Stimulated activated naive CD8-positive, alpha-beta T cell treated with anti-CD3 and anti-CD28 coated beads, Interleukin-15, amount 100 ng/mL, for 72 hours (primary cell): ENCODE results near the gene KCNK18.
A peak's percentile ranks its signal among the peaks of the same experiment; 100 is the strongest.

ENCODE experiments used
- ATAC-seq: fragments of 150-1000 bp; cut with Tn5 transposase; 2 replicates; pipeline ENCODE4 v1.10.0; 2021; ENCODE audit warnings: mild to moderate bottlenecking, moderate library complexity
- DNase-seq, 2 donors: peaks; one replicate each; pipeline ENCODE4 v3.0.0; 2021 to 2022
- H3K27ac Mint-ChIP-seq, 2 donors: one replicate each; pipeline ENCODE4 v1.8.0; 2022; ENCODE audit warnings: mild to moderate bottlenecking in 2 of 2, mixed read lengths in 2 of 2, moderate library complexity in 2 of 2
- H3K27me3 Mint-ChIP-seq: one replicate; pipeline ENCODE4 v1.8.0; 2022; ENCODE audit warnings: mixed read lengths
- H3K4me1 Mint-ChIP-seq: one replicate; pipeline ENCODE4 v1.8.0; 2022; ENCODE audit warnings: mild to moderate bottlenecking, mixed read lengths
- H3K4me3 Mint-ChIP-seq, 2 donors: one replicate each; pipeline ENCODE4 v1.8.0; 2022; ENCODE audit warnings: mild to moderate bottlenecking in 2 of 2, mixed read lengths in 2 of 2, moderate library complexity in 1 of 2
- H3K9me3 Mint-ChIP-seq, 2 donors: one replicate each; pipeline ENCODE4 v1.8.0; 2022; ENCODE audit warnings: mixed read lengths in 2 of 2

Gene KCNK18

GRCh38 chr10:117186832-117187615 lies 10.3 kb upstream of the KCNK18 start:
- peaks cover 18% of the 10 kb centered on the region for H3K27me3 Mint-ChIP-seq
- no peak overlapping the region for H3K4me3 Mint-ChIP-seq
- H3K27ac Mint-ChIP-seq: peak overlapping the region in 1 of 2 donors; percentile 15
- no peak for DNase-seq
- no peak for ATAC-seq
- H3K9me3 Mint-ChIP-seq: peaks cover 0 to 12% of the 10 kb centered on the region in 2 donors
- no peaks in the 10 kb centered on the region for H3K4me1 Mint-ChIP-seq

DNA sequence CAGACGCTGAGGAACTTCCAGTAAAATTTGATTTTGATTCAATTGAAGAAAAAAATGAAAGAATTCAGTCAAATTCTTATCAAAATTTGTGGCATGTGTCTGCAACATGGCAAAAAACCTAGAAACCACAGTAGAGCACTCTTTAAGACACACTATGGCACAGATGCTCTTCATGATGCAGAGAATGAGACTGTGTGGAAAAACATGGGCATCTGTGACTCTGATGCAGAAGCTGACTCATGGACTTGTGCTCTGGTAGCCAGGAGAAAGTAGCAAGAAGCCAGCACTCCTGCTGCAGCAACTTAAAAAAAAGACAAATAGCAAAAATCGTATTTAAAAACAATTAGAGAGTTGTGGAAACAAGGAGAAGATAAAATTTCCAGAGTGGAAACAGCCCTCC lies 8.9 kb upstream of the KCNK18 start:
- H3K27me3 Mint-ChIP-seq: peaks cover 12% of the 10 kb centered on the region
- DNase-seq (no peak), ATAC-seq (no peak)
- no peak overlapping the region for H3K27ac Mint-ChIP-seq
- no peak overlapping the region for H3K4me3 Mint-ChIP-seq
- H3K4me1 Mint-ChIP-seq: no peaks in the 10 kb centered on the region
- peaks cover 0 to 12% of the 10 kb centered on the region in 2 donors for H3K9me3 Mint-ChIP-seq

- ATAC-seq (no peak), DNase-seq (no peak)
- H3K4me3 Mint-ChIP-seq: no peak overlapping the region
- no peaks in the 10 kb centered on the region for H3K4me1 Mint-ChIP-seq
- H3K9me3 Mint-ChIP-seq: peaks cover 3 to 16% of the 10 kb centered on the region in 2 donors
- H3K27ac Mint-ChIP-seq: no peak overlapping the region
- H3K27me3 Mint-ChIP-seq: peaks cover 1% of the 10 kb centered on the region
Observed at GRCh38 chr10:117189557-117189956, 7.7 kb upstream of the KCNK18 start.

DNA sequence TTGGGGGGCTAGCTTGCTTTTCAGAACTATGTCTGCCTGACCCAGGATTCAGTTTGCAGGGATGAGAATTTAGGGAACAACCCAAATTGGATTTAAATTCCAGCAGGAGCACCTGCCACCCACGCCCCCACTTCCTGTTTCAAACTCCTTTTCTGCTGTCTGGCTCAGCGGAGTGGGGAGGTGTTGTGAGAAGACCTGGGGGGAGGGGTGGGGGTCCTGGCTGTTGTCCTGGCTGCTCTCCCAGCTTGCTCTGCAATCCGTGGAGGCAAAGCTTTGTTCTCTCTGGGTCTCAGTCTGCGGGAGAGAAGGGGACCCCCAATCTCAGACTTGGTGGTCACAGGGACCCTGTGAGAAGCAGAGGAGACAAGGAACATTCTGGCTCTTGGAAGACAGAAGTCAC lies 799 bp downstream of the KCNK18 start:
- no peak overlapping the region for H3K27ac Mint-ChIP-seq
- peaks cover 4 to 7% of the 10 kb centered on the region in 2 donors for H3K9me3 Mint-ChIP-seq
- no peaks in the 10 kb centered on the region for H3K4me1 Mint-ChIP-seq
- no peak overlapping the region for H3K4me3 Mint-ChIP-seq
- no peaks in the 10 kb centered on the region for H3K27me3 Mint-ChIP-seq
- ATAC-seq (no peak), DNase-seq (no peak)

DNA sequence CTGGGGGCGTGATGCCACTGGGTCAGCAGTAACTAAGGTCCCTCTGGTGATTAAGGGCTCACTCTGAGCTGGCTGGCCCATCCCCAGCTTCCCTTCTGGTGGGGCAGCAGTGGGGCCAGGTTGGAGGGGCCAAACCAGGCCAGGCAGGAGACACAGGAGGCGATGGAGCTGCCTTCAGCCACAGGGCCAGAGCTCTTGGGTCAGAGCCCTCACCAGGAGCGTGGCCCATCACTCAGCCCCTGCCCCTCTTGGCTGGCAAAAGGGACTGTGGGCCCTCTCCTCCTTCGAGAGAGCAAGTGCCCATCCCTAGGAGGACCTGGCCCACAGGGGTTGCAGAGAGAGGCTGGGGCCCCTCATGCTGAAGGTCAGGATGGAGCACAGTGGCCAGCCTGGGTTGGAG lies 4.5 kb downstream of the KCNK18 start:
- no peak for ATAC-seq
- no peak overlapping the region for H3K4me3 Mint-ChIP-seq
- no peak for DNase-seq
- no peaks in the 10 kb centered on the region for H3K9me3 Mint-ChIP-seq
- no peak overlapping the region for H3K27ac Mint-ChIP-seq
- H3K4me1 Mint-ChIP-seq: no peaks in the 10 kb centered on the region
- H3K27me3 Mint-ChIP-seq: peaks cover 10% of the 10 kb centered on the region

DNA sequence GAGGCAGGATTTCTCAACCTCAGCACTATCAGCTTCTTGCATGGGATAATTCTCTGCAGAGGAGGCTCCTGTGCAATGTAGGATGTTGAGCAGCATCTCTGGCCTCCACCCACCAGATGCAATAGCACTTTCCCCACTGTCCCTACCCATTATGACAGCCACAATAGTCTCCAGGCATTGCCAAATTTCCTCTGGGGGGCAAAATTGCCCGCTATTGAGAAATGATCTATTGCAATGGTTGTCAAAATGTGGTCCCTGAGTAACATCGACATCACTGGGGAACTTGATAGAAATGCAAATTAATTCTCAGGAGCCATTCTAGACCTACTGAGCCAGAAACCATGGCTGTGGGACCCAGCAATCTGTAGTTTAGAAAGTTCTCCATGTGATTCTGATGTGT lies 7.0 kb downstream of the KCNK18 start:
- no peaks in the 10 kb centered on the region for H3K9me3 Mint-ChIP-seq
- H3K4me1 Mint-ChIP-seq: no peaks in the 10 kb centered on the region
- ATAC-seq: no peak
- no peak for DNase-seq
- no peak overlapping the region for H3K27ac Mint-ChIP-seq
- peaks cover 27% of the 10 kb centered on the region for H3K27me3 Mint-ChIP-seq
- no peak overlapping the region for H3K4me3 Mint-ChIP-seq

GRCh38 chr10:117212176-117212575 lies 14.9 kb downstream of the KCNK18 start:
- Mint-ChIP-seq H3K27ac (no peak overlapping the region), H3K27me3 (peaks cover 75% of the 10 kb centered on the region), H3K4me3 (no peak overlapping the region), H3K9me3 (peaks cover 14 to 17% of the 10 kb centered on the region in 2 donors), H3K4me1 (peaks cover 12% of the 10 kb centered on the region)
- ATAC-seq (no peak), DNase-seq (no peak)

- ATAC-seq (no peak), DNase-seq (no peak)
- Mint-ChIP-seq H3K27me3 (peaks cover 75% of the 10 kb centered on the region), H3K27ac (no peak overlapping the region), H3K4me1 (peaks cover 15% of the 10 kb centered on the region), H3K9me3 (peaks cover 14 to 17% of the 10 kb centered on the region in 2 donors), H3K4me3 (no peak overlapping the region)
Observed at GRCh38 chr10:117214401-117214800, 17.1 kb downstream of the KCNK18 start.

- Mint-ChIP-seq H3K4me3 (no peak overlapping the region), H3K9me3 (peaks cover 14 to 17% of the 10 kb centered on the region in 2 donors), H3K4me1 (peaks cover 15% of the 10 kb centered on the region), H3K27me3 (peaks cover 74% of the 10 kb centered on the region), H3K27ac (no peak overlapping the region)
- no peak for DNase-seq
- ATAC-seq: no peak
Observed at GRCh38 chr10:117215079-117215478, 17.8 kb downstream of the KCNK18 start.

DNA sequence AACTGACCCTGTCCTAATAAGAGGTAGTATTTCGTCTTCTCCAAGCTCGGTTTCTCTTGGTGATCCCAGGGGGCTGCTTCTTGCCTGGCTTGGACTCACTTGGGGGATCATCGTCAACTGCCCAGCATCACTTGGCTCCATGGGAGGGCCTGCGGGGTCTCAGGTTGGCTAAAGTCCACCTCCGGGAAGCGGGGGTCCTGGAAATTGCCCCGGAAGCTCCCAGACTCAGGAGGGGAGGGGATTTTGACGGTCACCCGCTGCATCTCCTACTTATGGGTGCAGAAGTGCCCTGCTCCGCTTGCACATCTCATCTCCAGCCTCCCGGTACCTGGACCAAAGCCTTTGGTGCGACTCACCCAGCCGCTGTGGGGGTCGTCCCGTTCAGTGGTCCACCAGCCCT lies 18.7 kb downstream of the KCNK18 start:
- DNase-seq (no peak), ATAC-seq (no peak)
- Mint-ChIP-seq H3K27me3 (peaks cover 74% of the 10 kb centered on the region), H3K4me1 (peaks cover 15% of the 10 kb centered on the region), H3K4me3 (peak overlapping the region; percentile 77 to 85), H3K27ac (no peak overlapping the region), H3K9me3 (peaks cover 11 to 13% of the 10 kb centered on the region in 2 donors)

GRCh38 chr10:117216611-117217195 lies 19.4 kb downstream of the KCNK18 start:
- peak; percentile 69 to 70 for DNase-seq
- H3K4me3 Mint-ChIP-seq: peak overlapping the region; percentile 77 to 85
- H3K27ac Mint-ChIP-seq: no peak overlapping the region
- H3K4me1 Mint-ChIP-seq: peaks cover 15% of the 10 kb centered on the region
- H3K9me3 Mint-ChIP-seq: peaks cover 4 to 6% of the 10 kb centered on the region in 2 donors
- H3K27me3 Mint-ChIP-seq: peaks cover 70% of the 10 kb centered on the region
- peak; percentile 73 for ATAC-seq

- peaks cover 69% of the 10 kb centered on the region for H3K27me3 Mint-ChIP-seq
- peak overlapping the region; percentile 77 to 85 for H3K4me3 Mint-ChIP-seq
- ATAC-seq (peak; percentile 68), DNase-seq (peak; percentile 21 to 22)
- H3K9me3 Mint-ChIP-seq: peaks cover 0 to under 1% of the 10 kb centered on the region in 2 donors
- H3K27ac Mint-ChIP-seq: peak overlapping the region in 1 of 2 donors; percentile 55
- H3K4me1 Mint-ChIP-seq: peaks cover 15% of the 10 kb centered on the region
Observed at GRCh38 chr10:117217196-117217761, 20.0 kb downstream of the KCNK18 start.

DNA sequence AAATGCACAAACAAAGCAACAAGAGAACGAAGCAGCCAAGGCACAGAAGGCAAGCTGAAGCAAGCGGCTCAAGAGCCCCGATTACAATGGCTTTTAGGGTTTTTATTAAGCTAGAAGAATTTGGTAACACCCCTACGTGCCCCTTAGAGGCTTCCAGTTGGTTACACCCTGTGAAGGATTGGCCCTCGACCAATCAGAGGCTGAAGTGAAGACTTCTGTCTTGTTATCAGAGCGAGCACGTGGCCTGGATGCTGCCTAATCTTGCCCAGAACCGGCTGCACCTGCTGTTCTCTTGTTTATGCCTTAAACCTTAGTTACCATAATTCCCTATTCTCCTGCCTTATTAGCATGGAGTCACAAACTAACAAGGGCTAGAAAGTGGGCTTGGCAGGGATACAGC lies 21.4 kb downstream of the KCNK18 start:
- Mint-ChIP-seq H3K27ac (no peak overlapping the region), H3K27me3 (peaks cover 62% of the 10 kb centered on the region), H3K4me1 (peaks cover 15% of the 10 kb centered on the region), H3K9me3 (no peaks in the 10 kb centered on the region), H3K4me3 (no peak overlapping the region)
- ATAC-seq: no peak
- DNase-seq: no peak

DNA sequence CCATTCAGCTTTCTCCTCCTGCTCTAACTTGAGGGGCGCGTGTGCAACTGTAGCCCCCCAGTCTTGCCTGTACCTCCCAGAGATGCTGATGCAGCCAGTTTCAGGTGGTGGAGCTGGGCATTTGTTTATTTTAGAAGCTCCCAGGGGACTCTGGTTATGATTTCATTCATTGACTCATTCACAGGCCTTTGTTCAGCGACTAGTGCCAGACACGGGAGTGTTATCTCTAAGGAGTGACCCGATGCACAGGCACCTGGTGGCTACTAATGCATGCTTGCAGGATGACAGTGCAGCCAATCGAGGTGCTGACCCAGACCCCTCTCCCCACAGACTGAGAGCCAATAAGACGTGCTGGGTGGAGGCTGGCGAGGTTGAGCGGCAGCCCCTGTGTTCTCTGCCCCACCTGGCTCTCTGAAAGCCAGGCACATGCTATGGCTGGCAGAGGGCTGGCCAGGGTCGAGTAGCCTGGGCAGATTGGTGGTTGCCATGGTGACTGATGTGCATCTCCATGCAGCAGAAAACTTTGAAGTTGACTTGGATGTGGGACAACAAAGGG lies 23.9 kb downstream of the KCNK18 start:
- ATAC-seq (no peak), DNase-seq (no peak)
- Mint-ChIP-seq H3K4me1 (peaks cover 13% of the 10 kb centered on the region), H3K4me3 (no peak overlapping the region), H3K27ac (no peak overlapping the region), H3K27me3 (peaks cover 42% of the 10 kb centered on the region), H3K9me3 (no peaks in the 10 kb centered on the region)

DNA sequence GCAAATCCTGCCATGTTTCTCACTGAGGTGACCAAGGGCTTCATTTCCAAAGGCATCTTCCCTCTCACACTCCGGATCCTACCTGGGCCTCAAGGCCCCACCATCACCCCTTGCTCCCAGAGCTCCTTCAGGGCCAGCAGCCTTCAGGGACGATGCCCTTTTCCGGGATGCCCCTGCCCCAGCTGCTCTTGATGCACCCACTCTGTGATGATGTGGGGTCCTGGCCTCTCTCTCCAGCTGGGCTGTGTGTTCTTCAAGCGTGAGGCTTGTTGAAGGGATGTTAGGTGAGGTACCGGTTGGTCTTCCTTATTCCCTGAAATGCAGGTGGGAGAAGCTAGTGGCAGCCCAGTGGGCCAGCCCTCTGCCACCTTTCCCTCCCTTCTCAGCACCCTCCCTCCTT lies 25.3 kb downstream of the KCNK18 start:
- H3K4me1 Mint-ChIP-seq: no peaks in the 10 kb centered on the region
- DNase-seq (no peak), ATAC-seq (no peak)
- H3K4me3 Mint-ChIP-seq: no peak overlapping the region
- no peaks in the 10 kb centered on the region for H3K9me3 Mint-ChIP-seq
- H3K27me3 Mint-ChIP-seq: peaks cover 38% of the 10 kb centered on the region
- H3K27ac Mint-ChIP-seq: no peak overlapping the region
